HepG2 (cell line): Measurements from ENCODE around the gene SMPD3. TPM values are rescaled to one million over a fixed set of nuclear protein-coding genes. Genes with fewer than 3 reads are reported as not detected.

Source experiments
- FOXM1 ChIP-seq: sonication (generic); formaldehyde crosslinking; IDR thresholded peaks from 2 replicates; pipeline ENCODE4 v1.5.0; 2020; ENCODE audit warnings: missing genetic modification reagents
- HNF4A ChIP-seq: sonication (generic); formaldehyde crosslinking; IDR thresholded peaks from 2 replicates; pipeline ENCODE4 v1.4.0; 2020; ENCODE audit warnings: missing genetic modification reagents
- HOXD1 ChIP-seq: sonication (generic); formaldehyde crosslinking; IDR thresholded peaks from 2 replicates; pipeline ENCODE4 v1.5.0; 2020; ENCODE audit warnings: missing genetic modification reagents
- KDM1A ChIP-seq: IDR thresholded peaks from 2 replicates; pipeline ENCODE4 v1.6.1; 2016; ENCODE audit warnings: missing compliant biosample characterization
- NFATC3 ChIP-seq: sonication (generic); formaldehyde crosslinking; IDR thresholded peaks from 2 replicates; pipeline ENCODE4 v1.5.1; 2020; ENCODE audit warnings: mild to moderate bottlenecking, missing genetic modification reagents
- PCBP1 ChIP-seq: fragments of 200-400 bp; formaldehyde crosslinking; IDR thresholded peaks from 2 replicates; pipeline ENCODE4 v1.6.1; 2017; ENCODE audit warnings: mild to moderate bottlenecking, low read depth, low read length, borderline replicate concordance
- PHF21A ChIP-seq: sonication (generic); formaldehyde crosslinking; IDR thresholded peaks from 2 replicates; pipeline ENCODE4 v1.5.0; 2020; ENCODE audit warnings: mild to moderate bottlenecking, missing genetic modification reagents
- SALL1 ChIP-seq: sonication (generic); formaldehyde crosslinking; IDR thresholded peaks from 2 replicates; pipeline ENCODE4 v1.8.0; 2022; ENCODE audit warnings: mild to moderate bottlenecking, missing genetic modification reagents
- SATB2 ChIP-seq: sonication (generic); formaldehyde crosslinking; IDR thresholded peaks from 2 replicates; pipeline ENCODE4 v1.5.0; 2020; ENCODE audit warnings: missing genetic modification reagents
- SIN3A ChIP-seq: IDR thresholded peaks from 2 replicates; pipeline ENCODE4 v1.6.1; 2011; ENCODE audit warnings: low read depth, mild to moderate bottlenecking, control low read depth, low read length, borderline replicate concordance
- SIX4 ChIP-seq: sonication (generic); formaldehyde crosslinking; IDR thresholded peaks from 2 replicates; pipeline ENCODE4 v1.4.0; 2020; ENCODE audit warnings: missing genetic modification reagents
- SUZ12 ChIP-seq: fragments of 150-350 bp; IDR thresholded peaks from 2 replicates; pipeline ENCODE4 v1.6.1; 2014; ENCODE audit warnings: low read depth, low read length
- THAP11 ChIP-seq: IDR thresholded peaks from 2 replicates; pipeline ENCODE4 v1.6.1; 2016; ENCODE audit warnings: missing biosample characterization, missing genetic modification reagents
- TSC22D2 ChIP-seq: sonication (generic); formaldehyde crosslinking; IDR thresholded peaks from 2 replicates; pipeline ENCODE4 v1.5.1; 2020; ENCODE audit warnings: missing genetic modification reagents, mild to moderate bottlenecking, borderline replicate concordance
- YEATS4 ChIP-seq: sonication (generic); formaldehyde crosslinking; IDR thresholded peaks from 2 replicates; pipeline ENCODE4 v1.4.0; 2020; ENCODE audit warnings: missing genetic modification reagents, borderline replicate concordance
- ZNF12 ChIP-seq: sonication (generic); formaldehyde crosslinking; IDR thresholded peaks from 2 replicates; pipeline ENCODE4 v1.5.0; 2020; ENCODE audit warnings: missing genetic modification reagents
- ZNF337 ChIP-seq: sonication (generic); formaldehyde crosslinking; IDR thresholded peaks from 2 replicates; pipeline ENCODE4 v1.5.1; 2020; ENCODE audit warnings: missing genetic modification reagents, low read depth, mild to moderate bottlenecking, borderline replicate concordance
- ZNF432 ChIP-seq: sonication (generic); formaldehyde crosslinking; IDR thresholded peaks from 2 replicates; pipeline ENCODE4 v1.5.0; 2020; ENCODE audit warnings: missing genetic modification reagents, mild to moderate bottlenecking, borderline replicate concordance
- ZNF546 ChIP-seq: sonication (generic); formaldehyde crosslinking; conservative IDR thresholded peaks from 2 replicates; pipeline ENCODE4 v1.8.1; 2023; ENCODE audit warnings: mild to moderate bottlenecking, missing genetic modification reagents
- ZNF674 ChIP-seq: sonication (generic); formaldehyde crosslinking; IDR thresholded peaks from 2 replicates; pipeline ENCODE4 v1.5.0; 2020; ENCODE audit warnings: low read depth, mild to moderate bottlenecking, missing genetic modification reagents
- ZNF720 ChIP-seq: sonication (generic); formaldehyde crosslinking; IDR thresholded peaks from 2 replicates; pipeline ENCODE4 v1.4.0; 2020; ENCODE audit warnings: missing genetic modification reagents
- polyA plus RNA-seq, 8 experiments: library from polyadenylated mRNA; depleted of rRNA in 3 of 8; stranded (reverse) in 7 of 8; unstranded in 1 of 8; fragments of >200 nt; fragmentation: Illumina TruSeq in 4 of 8; extraction: Trizol in 4 of 8; gene quantifications; 2 replicates each; pipeline versions ENCODE4 v1.2.1 to v1.2.3, GENCODE V29; 2011 to 2016; ENCODE audit warnings: low read depth in 4 of 8, missing spikeins in 1 of 8, mixed read lengths in 1 of 8; ENCODE audit not compliant: insufficient read depth in 1 of 8
- total RNA-seq, 5 experiments: library from RNA; depleted of rRNA; stranded (reverse); fragments of >200 nt; fragmentation: Illumina TruSeq; extraction: Trizol; gene quantifications; 2 replicates each; pipeline ENCODE4 v1.2.3, GENCODE V29; 2016; ENCODE audit warnings: low read depth in 1 of 5
- TF ChIP-seq, protein P1 (sequence below): sonication (generic); formaldehyde crosslinking; conservative IDR thresholded peaks from 2 replicates; pipeline ENCODE4 v1.8.0; 2022; ENCODE audit warnings: mild to moderate bottlenecking, moderate library complexity, missing genetic modification reagents
- TF ChIP-seq, protein P2 (sequence below): IDR thresholded peaks from 2 replicates; pipeline ENCODE4 v1.6.1; 2012; ENCODE audit warnings: low read depth, low read length, improper control_type of control experiment
- TF ChIP-seq, protein P3 (sequence below): sonication (generic); formaldehyde crosslinking; IDR thresholded peaks from 2 replicates; pipeline ENCODE4 v1.5.0; 2020; ENCODE audit warnings: mild to moderate bottlenecking, missing genetic modification reagents
- TF ChIP-seq, protein P4 (sequence below): sonication (generic); formaldehyde crosslinking; IDR thresholded peaks from 2 replicates; pipeline ENCODE4 v1.4.0; 2020; ENCODE audit warnings: missing genetic modification reagents

Gene SMPD3
- total and polyA plus RNA-seq, 2 of the 13 experiments (the other 11 are each of a cell fraction or from before 2014, with no cell fraction given) = 0.07 to 0.32 TPM

DNA sequence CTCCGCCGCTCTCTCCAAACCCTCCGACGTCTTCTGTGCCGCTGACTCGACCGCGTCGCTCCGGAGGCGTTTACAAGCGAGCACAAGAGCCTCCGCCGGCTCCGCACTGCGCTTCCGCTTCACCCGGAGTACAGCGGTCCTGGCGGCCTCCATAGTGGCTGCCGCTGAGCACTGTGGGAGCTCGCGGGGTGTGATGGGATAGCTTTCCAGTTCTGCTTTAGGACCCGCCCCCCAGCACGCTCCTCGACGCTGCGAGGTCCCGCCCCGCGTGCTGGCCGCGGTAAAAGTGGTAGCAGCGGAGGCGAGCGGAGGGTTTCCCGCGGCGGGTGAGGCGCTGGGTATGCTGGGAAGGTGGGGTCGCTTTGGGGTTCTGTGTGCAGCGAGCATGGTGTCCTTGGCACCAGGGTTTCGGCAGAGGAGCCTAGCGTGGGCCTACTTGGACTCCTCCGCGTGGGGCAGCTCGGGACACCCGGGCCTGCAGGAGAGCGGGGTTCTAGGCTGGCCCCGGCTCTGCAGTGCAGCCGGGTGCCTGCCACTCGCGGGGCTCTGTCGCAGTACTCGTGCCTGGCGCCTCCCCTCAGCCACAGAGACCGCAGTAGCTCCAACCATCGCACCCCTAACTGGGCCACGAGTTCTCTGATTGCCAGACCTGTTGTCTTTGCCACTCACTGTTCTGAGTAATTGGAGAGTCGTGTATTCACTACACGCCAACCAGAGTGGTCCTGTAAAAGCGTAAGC lies 137.4 kb downstream of the SMPD3 start, which contains the start of the genes PRMT7 and SLC7A6OS (continued):
- TF ChIP-seq, protein P1, sequence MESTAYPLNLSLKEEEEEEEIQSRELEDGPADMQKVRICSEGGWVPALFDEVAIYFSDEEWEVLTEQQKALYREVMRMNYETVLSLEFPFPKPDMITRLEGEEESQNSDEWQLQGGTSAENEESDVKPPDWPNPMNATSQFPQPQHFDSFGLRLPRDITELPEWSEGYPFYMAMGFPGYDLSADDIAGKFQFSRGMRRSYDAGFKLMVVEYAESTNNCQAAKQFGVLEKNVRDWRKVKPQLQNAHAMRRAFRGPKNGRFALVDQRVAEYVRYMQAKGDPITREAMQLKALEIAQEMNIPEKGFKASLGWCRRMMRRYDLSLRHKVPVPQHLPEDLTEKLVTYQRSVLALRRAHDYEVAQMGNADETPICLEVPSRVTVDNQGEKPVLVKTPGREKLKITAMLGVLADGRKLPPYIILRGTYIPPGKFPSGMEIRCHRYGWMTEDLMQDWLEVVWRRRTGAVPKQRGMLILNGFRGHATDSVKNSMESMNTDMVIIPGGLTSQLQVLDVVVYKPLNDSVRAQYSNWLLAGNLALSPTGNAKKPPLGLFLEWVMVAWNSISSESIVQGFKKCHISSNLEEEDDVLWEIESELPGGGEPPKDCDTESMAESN = peak; percentile 100
- peak; percentile 57 for TF ChIP-seq PHF21A (CRISPR knock-in tag)
- peak; percentile 89 for TF ChIP-seq SIX4 (CRISPR knock-in tag)
- peak; percentile 98 for TF ChIP-seq HOXD1 (CRISPR knock-in tag)
- TF ChIP-seq SATB2 (CRISPR knock-in tag) = peak; percentile 99
- TF ChIP-seq, protein P2, sequence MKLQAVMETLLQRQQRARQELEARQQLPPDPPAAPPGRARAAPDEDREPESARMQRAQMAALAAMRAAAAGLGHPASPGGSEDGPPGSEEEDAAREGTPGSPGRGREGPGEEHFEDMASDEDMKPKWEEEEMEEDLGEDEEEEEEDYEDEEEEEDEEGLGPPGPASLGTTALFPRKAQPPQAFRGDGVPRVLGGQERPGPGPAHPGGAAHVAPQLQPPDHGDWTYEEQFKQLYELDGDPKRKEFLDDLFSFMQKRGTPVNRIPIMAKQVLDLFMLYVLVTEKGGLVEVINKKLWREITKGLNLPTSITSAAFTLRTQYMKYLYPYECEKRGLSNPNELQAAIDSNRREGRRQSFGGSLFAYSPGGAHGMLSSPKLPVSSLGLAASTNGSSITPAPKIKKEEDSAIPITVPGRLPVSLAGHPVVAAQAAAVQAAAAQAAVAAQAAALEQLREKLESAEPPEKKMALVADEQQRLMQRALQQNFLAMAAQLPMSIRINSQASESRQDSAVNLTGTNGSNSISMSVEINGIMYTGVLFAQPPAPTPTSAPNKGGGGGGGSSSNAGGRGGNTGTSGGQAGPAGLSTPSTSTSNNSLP = no peak
- TF ChIP-seq FOXM1 (CRISPR knock-in tag) = peak; percentile 95
- TF ChIP-seq HNF4A (CRISPR knock-in tag) = peak; percentile 49; the same call in 1 of the 2 replicates
- TF ChIP-seq ZNF432 = no peak
- TF ChIP-seq PCBP1 = peak; percentile 91
- TF ChIP-seq, protein P3, sequence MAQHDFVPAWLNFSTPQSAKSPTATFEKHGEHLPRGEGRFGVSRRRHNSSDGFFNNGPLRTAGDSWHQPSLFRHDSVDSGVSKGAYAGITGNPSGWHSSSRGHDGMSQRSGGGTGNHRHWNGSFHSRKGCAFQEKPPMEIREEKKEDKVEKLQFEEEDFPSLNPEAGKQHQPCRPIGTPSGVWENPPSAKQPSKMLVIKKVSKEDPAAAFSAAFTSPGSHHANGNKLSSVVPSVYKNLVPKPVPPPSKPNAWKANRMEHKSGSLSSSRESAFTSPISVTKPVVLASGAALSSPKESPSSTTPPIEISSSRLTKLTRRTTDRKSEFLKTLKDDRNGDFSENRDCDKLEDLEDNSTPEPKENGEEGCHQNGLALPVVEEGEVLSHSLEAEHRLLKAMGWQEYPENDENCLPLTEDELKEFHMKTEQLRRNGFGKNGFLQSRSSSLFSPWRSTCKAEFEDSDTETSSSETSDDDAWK (CRISPR knock-in tag) = no peak
- peak; percentile 94 for TF ChIP-seq SIN3A
- peak; percentile 98 for TF ChIP-seq YEATS4 (CRISPR knock-in tag)
- TF ChIP-seq, protein P4, sequence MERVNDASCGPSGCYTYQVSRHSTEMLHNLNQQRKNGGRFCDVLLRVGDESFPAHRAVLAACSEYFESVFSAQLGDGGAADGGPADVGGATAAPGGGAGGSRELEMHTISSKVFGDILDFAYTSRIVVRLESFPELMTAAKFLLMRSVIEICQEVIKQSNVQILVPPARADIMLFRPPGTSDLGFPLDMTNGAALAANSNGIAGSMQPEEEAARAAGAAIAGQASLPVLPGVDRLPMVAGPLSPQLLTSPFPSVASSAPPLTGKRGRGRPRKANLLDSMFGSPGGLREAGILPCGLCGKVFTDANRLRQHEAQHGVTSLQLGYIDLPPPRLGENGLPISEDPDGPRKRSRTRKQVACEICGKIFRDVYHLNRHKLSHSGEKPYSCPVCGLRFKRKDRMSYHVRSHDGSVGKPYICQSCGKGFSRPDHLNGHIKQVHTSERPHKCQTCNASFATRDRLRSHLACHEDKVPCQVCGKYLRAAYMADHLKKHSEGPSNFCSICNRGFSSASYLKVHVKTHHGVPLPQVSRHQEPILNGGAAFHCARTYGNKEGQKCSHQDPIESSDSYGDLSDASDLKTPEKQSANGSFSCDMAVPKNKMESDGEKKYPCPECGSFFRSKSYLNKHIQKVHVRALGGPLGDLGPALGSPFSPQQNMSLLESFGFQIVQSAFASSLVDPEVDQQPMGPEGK (CRISPR knock-in tag) = peak; percentile 82
- TF ChIP-seq ZNF720 (CRISPR knock-in tag) = peak; percentile 79; the same call in 1 of the 2 replicates
- peak; percentile 94 for TF ChIP-seq THAP11
- peak; percentile 99 for TF ChIP-seq NFATC3 (CRISPR knock-in tag)
- peak; percentile 86; the same call in 1 of the 2 replicates for TF ChIP-seq ZNF12 (CRISPR knock-in tag)
- peak; percentile 99 for TF ChIP-seq TSC22D2 (CRISPR knock-in tag)
- TF ChIP-seq KDM1A (CRISPR knock-in tag) = no peak; the same call in 1 of the 2 replicates
- peak; percentile 100 for TF ChIP-seq ZNF546
- TF ChIP-seq SALL1 = peak; percentile 99
- TF ChIP-seq ZNF337 = peak; percentile 100
- peak; percentile 80; the same call in 1 of the 2 replicates for TF ChIP-seq ZNF674 (CRISPR knock-in tag)
- TF ChIP-seq SUZ12 = peak; percentile 72
